Lower lobe of right lung (tissue), 2 donors: ENCODE measurements around the gene RPTOR. TPM values are rescaled to one million over a fixed set of nuclear protein-coding genes. Genes with fewer than 3 reads are reported as not detected.

Source experiments
- ATAC-seq, 2 donors: fragments of 200-7000 bp; cut with Tn5 transposase; one replicate each; pipeline ENCODE4 v1.9.1; 2020 to 2022; ENCODE audit warnings: mild to moderate bottlenecking in 2 of 2, moderate library complexity in 2 of 2
- DNase-seq: peaks from one replicate; pipeline ENCODE4 v3.0.0-alpha.2; 2020
- H3K27ac ChIP-seq: fragments of 200-600 bp; one replicate; pipeline ENCODE4 v1.8.0; 2022
- H3K27me3 ChIP-seq: fragments of 200-600 bp; one replicate; pipeline ENCODE4 v1.8.0; 2022; ENCODE audit warnings: low read depth
- H3K36me3 ChIP-seq: fragments of 200-600 bp; one replicate; pipeline ENCODE4 v1.8.0; 2022; ENCODE audit warnings: mild to moderate bottlenecking
- H3K4me1 ChIP-seq: fragments of 200-600 bp; one replicate; pipeline ENCODE4 v1.8.0; 2022
- H3K4me3 ChIP-seq: fragments of 200-600 bp; one replicate; pipeline ENCODE4 v1.8.0; 2022; ENCODE audit warnings: mild to moderate bottlenecking
- H3K9me3 ChIP-seq: fragments of 200-600 bp; one replicate; pipeline ENCODE4 v1.8.0; 2022
- intact Hi-C: fragments of 100-400 bp; cut with DNase I; formaldehyde crosslinking; loops from one replicate; pipeline ENCODE4 v1.11.0; 2022
- total RNA-seq: library from RNA; stranded (reverse); fragmentation: NEBNext Ultra II Directional; extraction: Animal tissue kit (Norgen Biotek cat#: 25700); gene quantifications from one replicate; pipeline ENCODE4 v1.2.1, GENCODE V29; 2021
- TF ChIP-seq, protein P1 (sequence below): fragments of 200-600 bp; IDR thresholded peaks from one replicate; pipeline ENCODE4 v1.8.0; 2022; ENCODE audit warnings: antibody characterized with exemption, mild to moderate bottlenecking
- donor health status: DM: no; HTN: yes; CAD: no; lungs with severe emphysema.

Gene RPTOR
- total RNA-seq, 1 donor from 2014 or later, result 34.0 TPM

DNA sequence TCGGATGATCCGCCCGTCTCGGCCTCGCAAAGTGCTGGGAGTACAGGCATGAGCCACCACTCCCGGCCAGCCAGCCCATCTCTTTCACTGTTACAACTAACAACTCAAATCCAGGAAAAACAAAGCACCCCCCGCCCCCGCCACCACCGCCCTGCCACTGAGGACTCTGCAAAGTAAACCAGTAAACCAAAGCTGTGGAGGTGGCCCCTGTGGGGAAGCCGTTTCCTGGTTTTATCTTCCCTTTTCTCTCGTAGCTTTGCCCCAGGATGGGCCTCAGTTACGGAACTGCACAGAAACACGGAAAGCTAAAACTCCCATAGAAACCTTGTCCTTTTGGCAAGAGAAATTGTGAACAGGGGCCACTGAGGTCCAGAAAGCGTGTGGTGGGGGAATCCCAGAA is 464.5 kb downstream of the RPTOR start:
- Histone ChIP-seq H3K9me3 (peaks cover 9% of the 10 kb centered on the region), H3K27me3 (peaks cover 20% of the 10 kb centered on the region), H3K36me3 (no peaks in the 10 kb centered on the region), H3K27ac (no peak overlapping the region), H3K4me3 (no peak overlapping the region), H3K4me1 (peaks cover 7% of the 10 kb centered on the region)
- intact Hi-C loops, result no loop called here
- ATAC-seq, result no peak
- DNase-seq, result no peak
- TF ChIP-seq, protein P1, sequence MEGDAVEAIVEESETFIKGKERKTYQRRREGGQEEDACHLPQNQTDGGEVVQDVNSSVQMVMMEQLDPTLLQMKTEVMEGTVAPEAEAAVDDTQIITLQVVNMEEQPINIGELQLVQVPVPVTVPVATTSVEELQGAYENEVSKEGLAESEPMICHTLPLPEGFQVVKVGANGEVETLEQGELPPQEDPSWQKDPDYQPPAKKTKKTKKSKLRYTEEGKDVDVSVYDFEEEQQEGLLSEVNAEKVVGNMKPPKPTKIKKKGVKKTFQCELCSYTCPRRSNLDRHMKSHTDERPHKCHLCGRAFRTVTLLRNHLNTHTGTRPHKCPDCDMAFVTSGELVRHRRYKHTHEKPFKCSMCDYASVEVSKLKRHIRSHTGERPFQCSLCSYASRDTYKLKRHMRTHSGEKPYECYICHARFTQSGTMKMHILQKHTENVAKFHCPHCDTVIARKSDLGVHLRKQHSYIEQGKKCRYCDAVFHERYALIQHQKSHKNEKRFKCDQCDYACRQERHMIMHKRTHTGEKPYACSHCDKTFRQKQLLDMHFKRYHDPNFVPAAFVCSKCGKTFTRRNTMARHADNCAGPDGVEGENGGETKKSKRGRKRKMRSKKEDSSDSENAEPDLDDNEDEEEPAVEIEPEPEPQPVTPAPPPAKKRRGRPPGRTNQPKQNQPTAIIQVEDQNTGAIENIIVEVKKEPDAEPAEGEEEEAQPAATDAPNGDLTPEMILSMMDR, result no peak

DNA sequence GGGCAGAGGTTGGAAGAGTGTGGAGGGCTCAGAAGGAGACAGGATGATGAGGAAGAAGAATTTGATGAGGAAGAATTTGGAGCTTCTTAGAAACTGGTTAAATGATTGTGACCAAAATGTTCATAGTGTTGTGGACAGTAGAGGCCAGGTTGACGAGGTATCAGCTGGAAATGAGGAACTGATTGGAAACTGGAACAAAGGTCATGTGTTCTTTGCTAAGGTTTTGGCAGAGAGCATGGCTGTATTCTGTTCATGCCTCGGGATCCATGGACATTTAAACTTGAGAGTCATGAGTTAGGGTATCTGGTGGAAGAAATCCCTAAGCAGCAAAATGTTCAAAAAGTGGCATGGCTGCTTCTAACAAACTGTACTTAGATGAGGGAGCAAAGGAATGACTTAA is 466.3 kb downstream of the RPTOR start:
- intact Hi-C loops, result no loop called here
- DNase-seq (no peak), ATAC-seq (no peak)
- no peaks in the 10 kb centered on the region for H3K36me3 ChIP-seq
- H3K27me3 ChIP-seq, result peaks cover 2% of the 10 kb centered on the region
- TF ChIP-seq, protein P1, result no peak
- no peak overlapping the region for H3K27ac ChIP-seq
- H3K4me1 ChIP-seq, result no peaks in the 10 kb centered on the region
- no peak overlapping the region for H3K4me3 ChIP-seq
- H3K9me3 ChIP-seq, result peaks cover 9% of the 10 kb centered on the region

DNA sequence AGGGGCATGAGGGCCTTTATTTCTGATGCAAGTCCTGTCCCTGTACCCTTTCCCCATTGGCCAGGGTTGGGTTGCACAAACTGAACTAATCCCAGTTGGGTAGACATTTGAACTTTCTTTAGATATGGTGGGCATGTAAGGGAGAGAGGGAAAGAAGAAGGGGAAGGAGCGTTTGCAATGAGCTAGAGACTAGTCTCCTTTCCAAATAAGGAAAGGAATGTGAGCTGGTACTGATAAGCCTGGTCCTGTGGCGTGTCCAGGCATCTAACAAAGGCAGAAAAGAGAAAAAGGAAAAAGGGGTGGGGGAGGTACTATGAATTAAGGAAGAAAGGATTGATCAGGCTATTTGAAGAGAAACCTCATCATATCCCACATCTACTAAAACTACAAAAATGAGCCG is 467.3 kb downstream of the RPTOR start:
- Histone ChIP-seq H3K4me3 (no peak overlapping the region), H3K9me3 (peaks cover 9% of the 10 kb centered on the region)
- no peak for DNase-seq

DNA sequence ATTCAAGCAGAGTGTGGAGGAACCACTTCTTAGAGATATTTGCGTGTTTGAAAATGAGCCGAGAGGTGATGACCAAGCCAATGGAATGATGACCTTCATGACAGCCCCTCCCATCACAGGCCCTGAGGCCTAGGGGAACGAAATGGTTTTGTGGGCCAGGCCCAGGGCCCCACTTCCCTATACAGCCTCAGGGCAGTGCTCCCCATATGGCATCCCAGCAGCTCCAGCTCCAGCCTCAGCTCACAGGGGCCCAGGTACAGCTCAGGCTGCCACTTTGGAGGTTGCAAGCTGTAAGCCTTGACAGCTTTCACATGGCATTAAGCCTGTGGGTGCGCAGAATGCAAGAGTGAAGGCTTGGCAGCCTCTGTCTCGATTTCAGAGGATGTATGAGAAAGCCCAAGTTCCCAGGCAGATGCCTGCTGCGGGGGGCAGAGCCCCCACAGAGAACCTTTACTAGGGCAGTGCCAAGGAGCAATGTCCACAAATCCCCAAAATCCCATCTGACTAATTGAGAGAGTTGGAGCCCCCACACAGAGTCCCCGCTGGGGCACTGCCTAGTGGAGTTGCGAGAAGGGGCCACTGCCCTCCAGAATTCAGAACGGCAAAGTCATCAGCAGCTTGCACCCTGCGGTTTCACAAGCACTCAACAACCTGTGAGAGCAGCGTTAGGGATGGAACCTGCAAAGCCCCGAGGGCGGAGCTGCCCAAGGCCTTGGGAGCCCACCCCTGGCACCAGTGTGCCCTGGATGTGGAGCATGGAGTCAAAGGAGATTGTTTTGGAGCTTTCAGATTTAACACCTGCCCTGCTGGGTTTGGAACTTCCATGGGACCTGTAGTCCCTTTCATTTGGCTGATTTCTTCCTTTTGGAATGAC is 468.2 kb downstream of the RPTOR start:
- DNase-seq (peak; percentile 19), ATAC-seq (peak in 1 of 2 donors; percentile 29)
- H3K36me3 ChIP-seq, result no peaks in the 10 kb centered on the region
- peaks cover 7% of the 10 kb centered on the region for H3K4me1 ChIP-seq
- intact Hi-C loops, result no loop called here
- no peak overlapping the region for H3K4me3 ChIP-seq
- no peaks in the 10 kb centered on the region for H3K27me3 ChIP-seq
- TF ChIP-seq, protein P1, result no peak
- no peak overlapping the region for H3K27ac ChIP-seq
- H3K9me3 ChIP-seq, result peaks cover 9% of the 10 kb centered on the region

More for the DNA sequence above, 467.3 kb downstream of the RPTOR start:
- intact Hi-C loops, result no loop called here
- no peak for ATAC-seq
- TF ChIP-seq, protein P1, result no peak
- no peak overlapping the region for H3K27ac ChIP-seq
- H3K27me3 ChIP-seq, result no peaks in the 10 kb centered on the region
- H3K4me1 ChIP-seq, result no peaks in the 10 kb centered on the region
- H3K36me3 ChIP-seq, result no peaks in the 10 kb centered on the region

DNA sequence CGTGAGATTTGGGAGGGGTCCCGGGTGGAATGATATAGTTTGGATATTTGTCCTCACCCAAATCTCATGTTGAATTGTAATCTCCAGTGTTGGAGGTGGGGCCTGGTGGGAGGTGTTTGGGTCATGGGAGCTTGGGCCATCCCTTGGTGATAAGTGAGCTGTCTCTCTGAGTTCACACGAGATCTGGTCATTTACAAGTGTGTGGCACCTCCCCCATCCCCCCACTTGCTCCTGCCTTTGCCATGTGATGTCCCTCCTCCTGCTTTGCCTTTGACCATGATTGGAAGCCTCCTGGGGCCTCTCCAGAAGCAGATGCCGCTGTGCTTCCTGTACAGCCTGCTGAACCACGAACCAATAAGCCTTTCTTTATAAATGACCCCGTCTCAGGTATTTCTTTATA is 469.0 kb downstream of the RPTOR start:
- DNase-seq, result peak; percentile 10
- H3K4me1 ChIP-seq, result peaks cover 12% of the 10 kb centered on the region
- H3K27ac ChIP-seq, result no peak overlapping the region
- peaks cover 9% of the 10 kb centered on the region for H3K9me3 ChIP-seq
- no peaks in the 10 kb centered on the region for H3K36me3 ChIP-seq
- no peak for ATAC-seq
- intact Hi-C loops, result no loop called here
- no peaks in the 10 kb centered on the region for H3K27me3 ChIP-seq
- TF ChIP-seq, protein P1, result no peak
- no peak overlapping the region for H3K4me3 ChIP-seq
